Epithelial cell of esophagus (primary cell): ENCODE measurements around the gene CCDC50.

ENCODE experiments used
- DNase-seq: peaks from one replicate; pipeline ENCODE4 v3.0.0; 2010; ENCODE audit warnings: low read depth
- H3K4me3 ChIP-seq: 2 replicates; pipeline ENCODE4 v1.5.1; 2011; ENCODE audit warnings: mild to moderate bottlenecking, low read length, control low read depth
- CTCF ChIP-seq: IDR thresholded peaks from 2 replicates; pipeline ENCODE4 v1.5.1; 2011; ENCODE audit warnings: low read depth, mild to moderate bottlenecking, low read length, control low read depth, inconsistent platforms; ENCODE audit not compliant: insufficient read depth; ENCODE audit errors: missing control alignments

The CCDC50 gene

GRCh38 chr3:191391861-191392808 is 62.9 kb downstream of the CCDC50 start:
- no peak for DNase-seq
- TF ChIP-seq CTCF = no peak
- no peak overlapping the region for H3K4me3 ChIP-seq

GRCh38 chr3:191393146-191393545 is 64.0 kb downstream of the CCDC50 start:
- no peak overlapping the region for H3K4me3 ChIP-seq
- DNase-seq = no peak
- no peak for TF ChIP-seq CTCF

GRCh38 chr3:191397771-191398170 is 68.6 kb downstream of the CCDC50 start:
- TF ChIP-seq CTCF = no peak
- no peak overlapping the region for H3K4me3 ChIP-seq
- no peak for DNase-seq

GRCh38 chr3:191398607-191399006 is 69.4 kb downstream of the CCDC50 start:
- no peak for DNase-seq
- no peak overlapping the region for H3K4me3 ChIP-seq
- no peak for TF ChIP-seq CTCF

GRCh38 chr3:191399918-191400317 is 70.7 kb downstream of the CCDC50 start:
- DNase-seq = no peak

GRCh38 chr3:191401775-191402357 is 72.7 kb downstream of the CCDC50 start:
- no peak overlapping the region for H3K4me3 ChIP-seq
- no peak for DNase-seq
- no peak for TF ChIP-seq CTCF

More at GRCh38 chr3:191399918-191400317, 70.7 kb downstream of the CCDC50 start:
- TF ChIP-seq CTCF = no peak
- H3K4me3 ChIP-seq = no peak overlapping the region

- no peak for DNase-seq
- H3K4me3 ChIP-seq = no peak overlapping the region
- TF ChIP-seq CTCF = no peak
These were observed 80.7 kb downstream of the CCDC50 start for GRCh38 chr3:191409791-191410359.
